Measurements from ENCODE around the gene STK4.

STK4 gene

DNA sequence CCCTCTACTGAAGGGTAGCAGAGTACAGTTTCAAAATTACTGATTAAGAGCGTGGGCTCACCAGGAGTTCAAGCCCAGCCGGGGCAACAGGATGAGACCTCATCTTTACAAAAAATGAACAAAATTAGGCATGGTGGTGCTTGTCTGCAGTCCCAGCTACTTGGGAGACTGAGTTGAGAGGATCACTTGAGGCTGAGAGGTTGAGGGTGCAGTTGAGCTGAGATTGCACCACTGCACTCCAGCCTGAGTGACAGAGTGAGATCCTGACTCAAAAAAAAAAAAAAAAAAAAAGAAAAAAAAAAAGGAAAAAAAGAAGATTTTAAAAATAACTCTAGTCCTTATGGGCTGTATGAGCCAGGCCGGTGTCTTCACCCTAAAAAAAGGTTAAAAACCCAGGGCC is 37.7 kb upstream of the STK4 start:
- TF ChIP-seq ZFX (IDR thresholded peaks at IDR 0.05; ENCODE audit: borderline replicate concordance): no peak
- TF ChIP-seq CTCF (IDR thresholded peaks at IDR 0.05): no peak
- no peak overlapping the region for H3K27ac ChIP-seq

DNA sequence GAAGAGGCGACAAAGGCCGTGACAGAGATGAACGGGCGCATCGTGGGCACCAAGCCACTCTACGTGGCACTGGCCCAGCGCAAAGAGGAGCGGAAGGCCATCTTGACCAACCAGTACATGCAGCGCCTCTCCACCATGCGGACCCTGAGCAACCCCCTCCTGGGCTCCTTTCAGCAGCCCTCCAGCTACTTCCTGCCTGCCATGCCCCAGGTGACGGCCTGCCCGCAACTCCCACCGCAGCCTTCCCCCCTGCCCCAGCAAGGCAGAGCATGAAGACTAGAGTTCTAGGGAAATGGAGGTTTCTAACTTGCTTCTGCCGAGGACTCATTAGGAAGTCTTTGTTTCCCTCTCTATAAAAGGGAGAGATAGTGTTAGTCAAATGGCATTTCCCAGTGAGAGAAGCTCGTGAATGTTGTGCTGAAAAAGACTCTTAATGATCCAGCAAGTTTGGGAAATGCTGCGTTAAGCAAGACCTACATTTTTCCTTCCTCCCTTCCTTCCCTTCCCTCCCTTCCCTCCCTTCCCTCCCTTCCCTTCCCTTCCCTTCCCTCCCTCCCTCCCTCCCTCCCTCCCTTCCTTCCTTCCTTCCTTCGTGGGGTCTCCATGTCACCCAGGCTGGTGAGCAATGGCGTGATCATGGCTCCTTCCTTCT is 35.7 kb upstream of the STK4 start:
- TF ChIP-seq CTCF (IDR thresholded peaks at IDR 0.05) (no peak), ZFX (IDR thresholded peaks at IDR 0.05; ENCODE audit: borderline replicate concordance) (no peak)
- H3K27ac ChIP-seq: no peak overlapping the region

GRCh38 chr20:44931911-44932310 is 34.4 kb upstream of the STK4 start:
- no peak overlapping the region for H3K27ac ChIP-seq
- TF ChIP-seq CTCF (IDR thresholded peaks at IDR 0.05): no peak
- TF ChIP-seq ZFX (IDR thresholded peaks at IDR 0.05; ENCODE audit: borderline replicate concordance): no peak

- H3K27ac ChIP-seq: no peak overlapping the region
- TF ChIP-seq CTCF (IDR thresholded peaks at IDR 0.05) (no peak), ZFX (IDR thresholded peaks at IDR 0.05; ENCODE audit: borderline replicate concordance) (no peak)
These were observed 33.4 kb upstream of the STK4 start for GRCh38 chr20:44932916-44933315.

- TF ChIP-seq ZFX (IDR thresholded peaks at IDR 0.05; ENCODE audit: borderline replicate concordance): no peak
- no peak for TF ChIP-seq CTCF (IDR thresholded peaks at IDR 0.05)
- no peak overlapping the region for H3K27ac ChIP-seq
These were observed 29.8 kb upstream of the STK4 start for GRCh38 chr20:44936510-44936909.

DNA sequence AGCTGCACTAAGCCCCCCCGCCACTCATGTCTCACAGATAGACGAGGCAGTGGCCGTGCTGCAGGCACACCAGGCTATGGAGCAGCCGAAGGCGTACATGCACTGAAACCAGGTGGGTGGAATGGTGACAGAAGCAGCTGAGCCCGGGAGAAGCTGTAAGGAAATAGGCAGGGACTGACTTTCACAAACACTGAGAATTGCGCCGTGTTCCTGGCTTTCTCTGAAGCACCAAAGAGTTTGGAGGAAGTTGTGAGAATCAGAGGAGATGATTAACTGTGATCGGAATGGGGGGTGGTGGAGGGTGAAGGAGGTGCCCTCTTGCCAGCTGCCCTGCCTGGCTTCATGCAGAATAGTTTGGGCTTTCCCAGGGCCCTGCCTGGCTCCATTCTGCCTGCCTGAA is 27.7 kb upstream of the STK4 start:
- H3K27ac ChIP-seq: no peak overlapping the region
- no peak for TF ChIP-seq ZFX (IDR thresholded peaks at IDR 0.05; ENCODE audit: borderline replicate concordance)
- no peak for TF ChIP-seq CTCF (IDR thresholded peaks at IDR 0.05)

GRCh38 chr20:44941120-44941691 is 25.1 kb upstream of the STK4 start:
- TF ChIP-seq ZFX (IDR thresholded peaks at IDR 0.05; ENCODE audit: borderline replicate concordance): no peak
- no peak for TF ChIP-seq CTCF (IDR thresholded peaks at IDR 0.05)

More at GRCh38 chr20:44941120-44941691, 25.1 kb upstream of the STK4 start:
- no peak overlapping the region for H3K27ac ChIP-seq
